Hepatocyte (in vitro differentiated cells): ENCODE measurements around the gene CREBL2.

Source experiments
- EZH2phosphoT487 ChIP-seq: fragments of 200-600 bp; sonication (generic); IDR thresholded peaks from one replicate; pipeline ENCODE4 v1.6.1; 2018; ENCODE audit warnings: antibody characterized with exemption, mild to moderate bottlenecking, low read depth, moderate library complexity; ENCODE audit not compliant: unreplicated experiment, severe bottlenecking
- TF ChIP-seq, protein P1 (sequence below): fragments of 200-600 bp; sonication (generic); IDR thresholded peaks from 2 replicates; pipeline ENCODE4 v1.5.1; 2016; ENCODE audit warnings: antibody characterized with exemption, mild to moderate bottlenecking; ENCODE audit not compliant: poor library complexity

DNA sequence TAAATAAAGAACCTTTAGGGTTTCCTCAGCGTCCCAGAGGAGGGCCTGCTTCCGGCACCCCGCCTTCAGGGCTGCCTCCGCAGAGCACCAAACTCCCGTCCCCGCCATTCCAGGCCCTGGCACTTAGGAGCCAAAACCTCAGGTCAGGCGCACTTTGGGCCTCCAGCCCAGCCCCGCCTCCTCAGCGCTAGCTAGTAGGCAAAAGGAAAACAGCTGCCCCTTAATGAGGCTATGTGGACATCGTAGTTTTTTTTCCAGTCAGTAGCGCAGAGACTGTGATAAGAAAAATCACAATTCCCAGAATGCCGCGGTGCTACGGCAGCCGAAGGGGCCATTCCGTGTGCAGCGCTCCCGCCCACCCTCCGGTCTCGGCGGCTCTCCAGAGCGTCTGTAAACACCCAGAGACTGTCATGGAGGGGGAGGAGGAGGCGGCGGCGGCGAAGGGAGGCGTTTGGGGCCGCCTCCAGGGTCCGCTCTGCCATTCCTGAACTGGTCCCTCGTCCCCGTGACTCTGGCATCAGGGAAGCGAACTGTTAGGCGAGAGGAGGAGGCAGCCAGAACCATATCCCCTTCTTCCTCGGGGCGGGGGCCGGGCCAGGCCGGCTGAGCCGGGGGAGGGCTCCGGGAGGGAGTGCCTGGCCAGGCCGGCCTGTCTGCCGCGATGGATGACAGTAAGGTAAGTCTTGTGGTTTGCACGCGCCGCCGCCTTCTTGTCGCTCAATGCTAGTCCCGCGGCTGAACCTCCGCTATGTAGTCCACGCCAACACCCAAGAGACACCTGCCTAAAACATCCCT, at the start of gene CREBL2:
- TF ChIP-seq EZH2phosphoT487: no peak
- TF ChIP-seq, protein P1, sequence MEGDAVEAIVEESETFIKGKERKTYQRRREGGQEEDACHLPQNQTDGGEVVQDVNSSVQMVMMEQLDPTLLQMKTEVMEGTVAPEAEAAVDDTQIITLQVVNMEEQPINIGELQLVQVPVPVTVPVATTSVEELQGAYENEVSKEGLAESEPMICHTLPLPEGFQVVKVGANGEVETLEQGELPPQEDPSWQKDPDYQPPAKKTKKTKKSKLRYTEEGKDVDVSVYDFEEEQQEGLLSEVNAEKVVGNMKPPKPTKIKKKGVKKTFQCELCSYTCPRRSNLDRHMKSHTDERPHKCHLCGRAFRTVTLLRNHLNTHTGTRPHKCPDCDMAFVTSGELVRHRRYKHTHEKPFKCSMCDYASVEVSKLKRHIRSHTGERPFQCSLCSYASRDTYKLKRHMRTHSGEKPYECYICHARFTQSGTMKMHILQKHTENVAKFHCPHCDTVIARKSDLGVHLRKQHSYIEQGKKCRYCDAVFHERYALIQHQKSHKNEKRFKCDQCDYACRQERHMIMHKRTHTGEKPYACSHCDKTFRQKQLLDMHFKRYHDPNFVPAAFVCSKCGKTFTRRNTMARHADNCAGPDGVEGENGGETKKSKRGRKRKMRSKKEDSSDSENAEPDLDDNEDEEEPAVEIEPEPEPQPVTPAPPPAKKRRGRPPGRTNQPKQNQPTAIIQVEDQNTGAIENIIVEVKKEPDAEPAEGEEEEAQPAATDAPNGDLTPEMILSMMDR: no peak
